Measurements from ENCODE around the gene DISC1.

Gene DISC1

GRCh38 chr1:231931846-231932454, 305.4 kb downstream of the DISC1 start:
- TF ChIP-seq, protein P1, sequence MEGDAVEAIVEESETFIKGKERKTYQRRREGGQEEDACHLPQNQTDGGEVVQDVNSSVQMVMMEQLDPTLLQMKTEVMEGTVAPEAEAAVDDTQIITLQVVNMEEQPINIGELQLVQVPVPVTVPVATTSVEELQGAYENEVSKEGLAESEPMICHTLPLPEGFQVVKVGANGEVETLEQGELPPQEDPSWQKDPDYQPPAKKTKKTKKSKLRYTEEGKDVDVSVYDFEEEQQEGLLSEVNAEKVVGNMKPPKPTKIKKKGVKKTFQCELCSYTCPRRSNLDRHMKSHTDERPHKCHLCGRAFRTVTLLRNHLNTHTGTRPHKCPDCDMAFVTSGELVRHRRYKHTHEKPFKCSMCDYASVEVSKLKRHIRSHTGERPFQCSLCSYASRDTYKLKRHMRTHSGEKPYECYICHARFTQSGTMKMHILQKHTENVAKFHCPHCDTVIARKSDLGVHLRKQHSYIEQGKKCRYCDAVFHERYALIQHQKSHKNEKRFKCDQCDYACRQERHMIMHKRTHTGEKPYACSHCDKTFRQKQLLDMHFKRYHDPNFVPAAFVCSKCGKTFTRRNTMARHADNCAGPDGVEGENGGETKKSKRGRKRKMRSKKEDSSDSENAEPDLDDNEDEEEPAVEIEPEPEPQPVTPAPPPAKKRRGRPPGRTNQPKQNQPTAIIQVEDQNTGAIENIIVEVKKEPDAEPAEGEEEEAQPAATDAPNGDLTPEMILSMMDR (IDR thresholded peaks at IDR 0.05): peak; percentile 88

DNA sequence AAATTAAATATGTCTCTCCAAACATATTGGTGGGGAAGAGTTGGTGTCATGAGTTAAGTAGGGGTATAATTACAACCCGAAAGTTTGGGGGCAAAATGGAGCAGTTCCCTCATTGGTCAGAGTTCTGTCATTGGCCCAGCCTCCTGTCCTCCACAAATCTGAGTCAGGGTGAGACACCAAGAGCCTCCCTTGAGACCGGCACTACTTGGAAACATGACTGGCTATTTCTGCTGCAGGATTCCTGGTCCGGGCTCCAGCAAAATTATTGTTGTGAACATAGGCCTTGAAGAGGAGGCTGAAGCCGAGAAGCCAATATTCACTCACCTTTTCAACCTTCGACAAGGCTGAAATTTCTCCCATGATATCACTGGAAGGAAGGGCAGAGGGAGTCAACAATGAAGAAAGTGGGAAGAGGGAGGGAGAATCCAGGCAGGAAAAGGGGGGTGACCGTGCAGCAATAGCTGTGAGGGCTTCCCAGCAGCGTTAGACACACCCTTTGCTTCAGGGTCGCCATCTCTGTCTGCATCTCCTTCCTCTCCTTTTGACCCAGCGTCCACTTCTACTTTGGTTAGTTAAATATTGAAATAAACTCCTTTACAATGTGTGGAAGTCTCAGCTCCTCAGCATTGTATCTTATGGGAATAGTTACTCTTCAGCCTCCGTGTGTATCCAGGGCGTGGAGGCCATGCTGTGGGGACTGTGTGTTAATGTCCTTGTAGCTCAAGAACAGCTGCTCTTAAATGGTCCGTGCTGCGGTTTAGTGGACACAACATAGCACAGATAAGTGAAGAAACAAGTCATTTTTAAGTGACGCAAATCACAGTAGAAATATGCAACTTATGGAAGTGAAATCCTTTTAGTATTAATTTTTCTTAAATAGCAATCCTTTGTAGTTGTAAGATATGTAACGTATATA, 307.4 kb downstream of the DISC1 start:
- TF ChIP-seq, protein P1 (IDR thresholded peaks at IDR 0.05): no peak

DNA sequence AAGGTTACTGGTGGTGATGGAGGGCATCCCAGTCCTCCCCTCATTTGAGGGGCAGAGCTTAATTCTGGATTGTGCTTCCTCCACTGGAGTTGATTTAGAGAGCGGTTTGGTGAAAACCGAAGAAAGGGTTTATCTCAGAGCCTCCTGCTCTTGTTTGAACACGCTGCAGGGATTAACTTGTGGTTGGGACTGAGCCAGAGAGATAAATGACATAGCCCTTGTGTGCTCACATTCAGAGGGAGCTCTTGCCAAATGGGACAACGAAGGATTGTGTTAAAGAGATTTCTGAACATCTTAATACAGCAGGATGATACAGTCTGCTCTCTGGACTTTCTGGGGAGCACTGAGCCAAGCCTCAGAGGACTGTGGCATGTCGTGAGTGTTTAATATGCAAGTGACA, 308.2 kb downstream of the DISC1 start:
- TF ChIP-seq, protein P1 (IDR thresholded peaks at IDR 0.05): no peak

GRCh38 chr1:231935856-231936255, 309.3 kb downstream of the DISC1 start:
- TF ChIP-seq, protein P1 (IDR thresholded peaks at IDR 0.05): no peak

GRCh38 chr1:231936983-231937775, 310.6 kb downstream of the DISC1 start:
- TF ChIP-seq, protein P1 (IDR thresholded peaks at IDR 0.05): no peak

GRCh38 chr1:231938211-231938610, 311.6 kb downstream of the DISC1 start:
- TF ChIP-seq, protein P1 (IDR thresholded peaks at IDR 0.05): no peak

- TF ChIP-seq, protein P1 (IDR thresholded peaks at IDR 0.05): no peak
Observed at GRCh38 chr1:231938711-231939110, 312.1 kb downstream of the DISC1 start.

All from LNCAP (cell line).